ENCODE results near the gene SV2C.
A peak's percentile ranks its signal among the peaks of the same experiment; 100 is the strongest.

SV2C gene

GRCh38 chr5:76144513-76145274 lies 61.5 kb downstream of the SV2C start (continued):
- TF ChIP-seq ZFP3 (CRISPR knock-in tag; IDR thresholded peaks at IDR 0.05), result no peak
- no peak for TF ChIP-seq GLIS3 (CRISPR knock-in tag; IDR thresholded peaks at IDR 0.05)
- no peak for TF ChIP-seq ZFP30 (CRISPR knock-in tag; IDR thresholded peaks at IDR 0.05)
- no peak for TF ChIP-seq BACH2 (CRISPR knock-in tag; IDR thresholded peaks at IDR 0.05; ENCODE audit: borderline replicate concordance)

GRCh38 chr5:76145945-76146344 lies 62.8 kb downstream of the SV2C start:
- ATAC-seq, result peak; percentile 47; the same call in 1 of the 3 replicates
- TF ChIP-seq OSR1 (CRISPR knock-in tag; IDR thresholded peaks at IDR 0.05) (no peak), CSDC2 (CRISPR knock-in tag; IDR thresholded peaks at IDR 0.05) (no peak), ZNF70 (CRISPR knock-in tag; IDR thresholded peaks at IDR 0.05) (no peak), ZFP30 (CRISPR knock-in tag; IDR thresholded peaks at IDR 0.05) (no peak), ZNF8 (CRISPR knock-in tag; IDR thresholded peaks at IDR 0.05) (no peak), BACH2 (CRISPR knock-in tag; IDR thresholded peaks at IDR 0.05; ENCODE audit: borderline replicate concordance) (no peak), GLIS3 (CRISPR knock-in tag; IDR thresholded peaks at IDR 0.05) (no peak), SNAI2 (CRISPR knock-in tag; IDR thresholded peaks at IDR 0.05) (no peak), ARNTL (CRISPR knock-in tag; IDR thresholded peaks at IDR 0.05; ENCODE audit: borderline replicate concordance, low read depth) (no peak), ESRRG (CRISPR knock-in tag; IDR thresholded peaks at IDR 0.05) (no peak), PPARA (CRISPR knock-in tag; IDR thresholded peaks at IDR 0.05; ENCODE audit: borderline replicate concordance) (no peak), ZC3H10 (CRISPR knock-in tag; IDR thresholded peaks at IDR 0.05) (no peak), ISL1 (CRISPR knock-in tag; IDR thresholded peaks at IDR 0.05) (no peak), ZFP3 (CRISPR knock-in tag; IDR thresholded peaks at IDR 0.05) (no peak), ZNF565 (CRISPR knock-in tag; conservative IDR thresholded peaks at IDR 0.05; ENCODE audit: low read depth) (no peak), TOX (CRISPR knock-in tag; IDR thresholded peaks at IDR 0.05; ENCODE audit: borderline replicate concordance) (no peak)
- TF ChIP-seq, protein P1, sequence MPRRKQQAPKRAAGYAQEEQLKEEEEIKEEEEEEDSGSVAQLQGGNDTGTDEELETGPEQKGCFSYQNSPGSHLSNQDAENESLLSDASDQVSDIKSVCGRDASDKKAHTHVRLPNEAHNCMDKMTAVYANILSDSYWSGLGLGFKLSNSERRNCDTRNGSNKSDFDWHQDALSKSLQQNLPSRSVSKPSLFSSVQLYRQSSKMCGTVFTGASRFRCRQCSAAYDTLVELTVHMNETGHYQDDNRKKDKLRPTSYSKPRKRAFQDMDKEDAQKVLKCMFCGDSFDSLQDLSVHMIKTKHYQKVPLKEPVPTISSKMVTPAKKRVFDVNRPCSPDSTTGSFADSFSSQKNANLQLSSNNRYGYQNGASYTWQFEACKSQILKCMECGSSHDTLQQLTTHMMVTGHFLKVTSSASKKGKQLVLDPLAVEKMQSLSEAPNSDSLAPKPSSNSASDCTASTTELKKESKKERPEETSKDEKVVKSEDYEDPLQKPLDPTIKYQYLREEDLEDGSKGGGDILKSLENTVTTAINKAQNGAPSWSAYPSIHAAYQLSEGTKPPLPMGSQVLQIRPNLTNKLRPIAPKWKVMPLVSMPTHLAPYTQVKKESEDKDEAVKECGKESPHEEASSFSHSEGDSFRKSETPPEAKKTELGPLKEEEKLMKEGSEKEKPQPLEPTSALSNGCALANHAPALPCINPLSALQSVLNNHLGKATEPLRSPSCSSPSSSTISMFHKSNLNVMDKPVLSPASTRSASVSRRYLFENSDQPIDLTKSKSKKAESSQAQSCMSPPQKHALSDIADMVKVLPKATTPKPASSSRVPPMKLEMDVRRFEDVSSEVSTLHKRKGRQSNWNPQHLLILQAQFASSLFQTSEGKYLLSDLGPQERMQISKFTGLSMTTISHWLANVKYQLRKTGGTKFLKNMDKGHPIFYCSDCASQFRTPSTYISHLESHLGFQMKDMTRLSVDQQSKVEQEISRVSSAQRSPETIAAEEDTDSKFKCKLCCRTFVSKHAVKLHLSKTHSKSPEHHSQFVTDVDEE (CRISPR knock-in tag; IDR thresholded peaks at IDR 0.05), result no peak
- TF ChIP-seq, protein P2, sequence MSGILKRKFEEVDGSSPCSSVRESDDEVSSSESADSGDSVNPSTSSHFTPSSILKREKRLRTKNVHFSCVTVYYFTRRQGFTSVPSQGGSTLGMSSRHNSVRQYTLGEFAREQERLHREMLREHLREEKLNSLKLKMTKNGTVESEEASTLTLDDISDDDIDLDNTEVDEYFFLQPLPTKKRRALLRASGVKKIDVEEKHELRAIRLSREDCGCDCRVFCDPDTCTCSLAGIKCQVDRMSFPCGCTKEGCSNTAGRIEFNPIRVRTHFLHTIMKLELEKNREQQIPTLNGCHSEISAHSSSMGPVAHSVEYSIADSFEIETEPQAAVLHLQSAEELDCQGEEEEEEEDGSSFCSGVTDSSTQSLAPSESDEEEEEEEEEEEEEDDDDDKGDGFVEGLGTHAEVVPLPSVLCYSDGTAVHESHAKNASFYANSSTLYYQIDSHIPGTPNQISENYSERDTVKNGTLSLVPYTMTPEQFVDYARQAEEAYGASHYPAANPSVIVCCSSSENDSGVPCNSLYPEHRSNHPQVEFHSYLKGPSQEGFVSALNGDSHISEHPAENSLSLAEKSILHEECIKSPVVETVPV (CRISPR knock-in tag; IDR thresholded peaks at IDR 0.05), result no peak

DNA sequence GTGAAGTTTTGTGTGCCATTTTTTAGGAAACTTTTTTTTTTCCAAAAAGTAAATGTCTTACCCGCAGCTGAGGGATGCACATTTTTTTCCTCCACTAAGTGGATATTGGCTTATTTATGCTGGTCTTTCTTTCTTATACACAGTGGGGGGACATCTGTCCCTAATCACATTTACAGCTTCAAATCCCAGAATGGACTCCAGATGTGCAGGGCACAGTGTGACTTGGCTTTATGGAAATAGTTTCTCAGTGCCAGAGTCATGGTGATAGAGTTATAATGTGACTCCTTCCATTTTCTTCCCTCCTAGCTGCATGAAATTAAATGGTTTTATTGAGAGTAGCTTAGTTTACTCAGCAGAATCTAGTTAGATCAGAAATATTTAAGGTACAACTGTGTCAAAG lies 66.5 kb downstream of the SV2C start:
- TF ChIP-seq TCF4 (CRISPR knock-in tag; IDR thresholded peaks at IDR 0.05; ENCODE audit: borderline replicate concordance) (no peak), CSDC2 (CRISPR knock-in tag; IDR thresholded peaks at IDR 0.05) (no peak), ZC3H10 (CRISPR knock-in tag; IDR thresholded peaks at IDR 0.05) (no peak), ZNF70 (CRISPR knock-in tag; IDR thresholded peaks at IDR 0.05) (no peak), ZNF8 (CRISPR knock-in tag; IDR thresholded peaks at IDR 0.05) (no peak), OSR1 (CRISPR knock-in tag; IDR thresholded peaks at IDR 0.05) (no peak), RARB (CRISPR knock-in tag; IDR thresholded peaks at IDR 0.05) (no peak), SNAI2 (CRISPR knock-in tag; IDR thresholded peaks at IDR 0.05) (no peak), PPARA (CRISPR knock-in tag; IDR thresholded peaks at IDR 0.05; ENCODE audit: borderline replicate concordance) (no peak), GLIS3 (CRISPR knock-in tag; IDR thresholded peaks at IDR 0.05) (no peak), ISL1 (CRISPR knock-in tag; IDR thresholded peaks at IDR 0.05) (no peak), BACH2 (CRISPR knock-in tag; IDR thresholded peaks at IDR 0.05; ENCODE audit: borderline replicate concordance) (no peak)
- TF ChIP-seq, protein P2 (CRISPR knock-in tag; IDR thresholded peaks at IDR 0.05), result no peak
- TF ChIP-seq, protein P3, sequence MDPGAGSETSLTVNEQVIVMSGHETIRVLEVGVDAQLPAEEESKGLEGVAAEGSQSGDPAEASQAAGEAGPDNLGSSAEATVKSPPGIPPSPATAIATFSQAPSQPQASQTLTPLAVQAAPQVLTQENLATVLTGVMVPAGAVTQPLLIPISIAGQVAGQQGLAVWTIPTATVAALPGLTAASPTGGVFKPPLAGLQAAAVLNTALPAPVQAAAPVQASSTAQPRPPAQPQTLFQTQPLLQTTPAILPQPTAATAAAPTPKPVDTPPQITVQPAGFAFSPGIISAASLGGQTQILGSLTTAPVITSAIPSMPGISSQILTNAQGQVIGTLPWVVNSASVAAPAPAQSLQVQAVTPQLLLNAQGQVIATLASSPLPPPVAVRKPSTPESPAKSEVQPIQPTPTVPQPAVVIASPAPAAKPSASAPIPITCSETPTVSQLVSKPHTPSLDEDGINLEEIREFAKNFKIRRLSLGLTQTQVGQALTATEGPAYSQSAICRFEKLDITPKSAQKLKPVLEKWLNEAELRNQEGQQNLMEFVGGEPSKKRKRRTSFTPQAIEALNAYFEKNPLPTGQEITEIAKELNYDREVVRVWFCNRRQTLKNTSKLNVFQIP (CRISPR knock-in tag; IDR thresholded peaks at IDR 0.05; ENCODE audit: borderline replicate concordance, low read depth), result no peak
- no peak for ATAC-seq

Measured in SK-N-SH treated with all-trans-retinoic acid at 6 μM for 48 hours (cell line).